HUES64 (cell line): ENCODE data around the gene ABHD1.

Source experiments
- H3K27ac ChIP-seq: 2 replicates; pipeline ENCODE4 v1.7.0; 2013; ENCODE audit warnings: low read depth, low read length, inconsistent platforms
- H3K27me3 ChIP-seq: 2 replicates; pipeline ENCODE4 v1.6.1; 2013; ENCODE audit warnings: mild to moderate bottlenecking, low read length; ENCODE audit not compliant: insufficient read depth
- H3K36me3 ChIP-seq: 2 replicates; pipeline ENCODE4 v1.6.1; 2013; ENCODE audit warnings: mild to moderate bottlenecking, low read length; ENCODE audit not compliant: insufficient read depth
- H3K4me1 ChIP-seq: 2 replicates; pipeline ENCODE4 v1.6.1; 2013; ENCODE audit warnings: mild to moderate bottlenecking, low read length, moderate library complexity; ENCODE audit not compliant: insufficient read depth
- H3K4me3 ChIP-seq: 2 replicates; pipeline ENCODE4 v1.5.1; 2013; ENCODE audit warnings: mild to moderate bottlenecking, low read length, moderate library complexity
- H3K9ac ChIP-seq: 2 replicates; pipeline ENCODE4 v1.6.1; 2013; ENCODE audit warnings: mild to moderate bottlenecking, low read depth, low read length
- H3K9me3 ChIP-seq: 2 replicates; pipeline ENCODE4 v1.6.1; 2013; ENCODE audit warnings: low read depth, low read length; ENCODE audit not compliant: insufficient read depth
- WGBS: fragments of 150-250, 120-280 bp; methylation state at CpG from one replicate; pipeline ENCODE4 v1.1.7; 2013; ENCODE audit warnings: missing lambda C conversion rate; 5-methylcytosine and 5-hydroxymethylcytosine counted together

Gene ABHD1

GRCh38 chr2:27088634-27089033 lies 35.0 kb upstream of the ABHD1 start:
- Histone ChIP-seq H3K9ac (no peak overlapping the region), H3K4me3 (no peak overlapping the region), H3K4me1 (0 out of 2 replicates have a peak, but pooled peaks cover 5% of the 10 kb centered on the region), H3K27me3 (peaks cover 24% of the 10 kb centered on the region), H3K27ac (no peak overlapping the region), H3K9me3 (no peaks in the 10 kb centered on the region), H3K36me3 (no peaks in the 10 kb centered on the region)
- WGBS: 90% methylated on average over 6 of the region's 6 CpGs

DNA sequence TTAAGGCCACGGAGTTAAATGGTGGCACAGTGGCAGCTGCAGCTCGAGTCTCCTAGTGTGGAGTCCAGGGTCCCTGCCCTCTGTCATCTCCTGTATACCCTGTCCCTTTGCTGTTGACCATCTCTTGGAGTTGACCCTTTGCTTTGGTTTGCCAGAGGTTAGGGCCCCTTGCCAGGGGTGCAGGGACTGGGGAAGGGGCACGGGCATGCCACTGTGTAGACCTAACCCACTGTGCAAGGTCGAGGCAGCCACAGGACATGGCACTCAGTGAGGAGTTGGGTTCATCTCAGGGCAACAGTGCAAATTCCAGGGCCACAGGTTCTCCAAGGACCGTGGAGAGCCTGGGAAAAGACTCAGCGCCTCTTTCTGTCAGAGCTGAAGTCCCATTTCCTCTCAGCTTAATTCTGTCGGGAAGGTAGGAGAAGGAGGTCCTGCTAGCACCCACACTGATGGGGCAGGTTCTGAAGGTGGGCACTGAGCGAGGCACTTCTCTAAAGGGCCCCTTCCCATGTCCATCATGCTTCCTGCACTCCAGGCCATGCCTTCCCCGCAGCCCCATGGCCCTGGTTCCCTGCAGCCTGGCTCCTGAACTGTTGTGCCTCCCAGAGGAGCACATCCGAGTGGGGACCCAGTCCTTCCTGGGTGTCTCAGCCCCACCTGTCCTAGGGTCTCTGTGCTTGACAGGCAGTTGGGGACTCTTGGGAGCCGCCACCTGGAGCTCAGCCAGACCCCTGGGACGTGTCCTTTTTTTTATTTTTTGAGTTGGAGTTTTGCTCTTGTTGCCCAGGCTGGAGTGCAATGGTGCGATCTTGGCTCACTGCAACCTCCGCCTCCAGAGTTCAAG lies 34.3 kb upstream of the ABHD1 start:
- H3K9me3 ChIP-seq: no peaks in the 10 kb centered on the region
- H3K4me1 ChIP-seq: 0 out of 2 replicates have a peak, but pooled peaks cover 5% of the 10 kb centered on the region
- H3K27me3 ChIP-seq: peaks cover 24% of the 10 kb centered on the region
- H3K9ac ChIP-seq: no peak overlapping the region
- H3K4me3 ChIP-seq: no peak overlapping the region
- no peaks in the 10 kb centered on the region for H3K36me3 ChIP-seq
- H3K27ac ChIP-seq: no peak overlapping the region
- 92% methylated on average over 14 of the region's 14 CpGs for WGBS

GRCh38 chr2:27091746-27092695 lies 31.6 kb upstream of the ABHD1 start:
- peaks cover 8% of the 10 kb centered on the region for H3K27me3 ChIP-seq
- WGBS: 84% methylated on average over 25 of the region's 25 CpGs
- no peak overlapping the region for H3K27ac ChIP-seq
- no peaks in the 10 kb centered on the region for H3K9me3 ChIP-seq
- H3K9ac ChIP-seq: no peak overlapping the region
- H3K4me3 ChIP-seq: no peak overlapping the region
- H3K4me1 ChIP-seq: peaks cover 8% of the 10 kb centered on the region; the same call in 1 of the 2 replicates
- no peaks in the 10 kb centered on the region for H3K36me3 ChIP-seq

DNA sequence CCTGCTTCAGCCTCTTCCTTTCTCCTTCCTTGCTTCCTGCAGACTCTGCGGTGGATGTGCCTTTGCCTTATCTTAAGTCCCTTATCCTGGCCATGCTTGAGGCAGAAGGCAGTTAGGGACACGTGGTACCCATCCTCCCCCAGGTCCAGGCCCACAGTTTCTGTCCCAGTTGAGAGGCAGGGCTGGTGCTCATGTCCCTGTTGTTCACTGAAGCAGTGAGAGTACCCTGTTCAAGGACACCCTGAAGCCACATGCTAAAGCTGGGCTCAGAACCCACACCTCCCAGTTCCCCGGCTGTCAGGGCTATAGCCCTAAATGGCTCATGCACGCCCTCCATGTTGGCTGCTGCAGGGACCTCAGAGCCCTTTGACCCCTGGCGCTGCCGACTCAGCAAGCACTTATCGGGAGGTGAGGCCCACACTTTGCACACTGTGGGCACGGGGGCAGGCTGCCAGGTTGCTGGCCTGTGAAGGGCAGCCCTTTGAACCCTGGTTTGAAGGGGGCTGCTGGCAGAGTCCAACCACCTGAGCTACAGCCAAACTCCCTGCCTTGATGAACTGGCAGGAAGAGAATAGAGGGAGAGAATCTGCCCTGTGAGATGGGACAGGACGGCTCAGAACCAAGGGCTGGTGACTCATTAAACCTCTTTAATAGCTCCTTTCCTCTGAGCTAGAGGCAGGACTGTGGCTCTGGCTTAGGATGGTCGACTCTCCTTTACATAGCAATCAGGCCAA lies 30.8 kb upstream of the ABHD1 start:
- Histone ChIP-seq H3K36me3 (no peaks in the 10 kb centered on the region), H3K27me3 (peaks cover under 1% of the 10 kb centered on the region; the same call in 1 of the 2 replicates), H3K4me3 (no peak overlapping the region), H3K9me3 (no peaks in the 10 kb centered on the region), H3K4me1 (peaks cover 4% of the 10 kb centered on the region; the same call in 1 of the 2 replicates), H3K9ac (no peak overlapping the region; the same call in 1 of the 2 replicates), H3K27ac (no peak overlapping the region)
- whole genome bisulfite sequencing: 82% methylated on average over 10 of the region's 10 CpGs

DNA sequence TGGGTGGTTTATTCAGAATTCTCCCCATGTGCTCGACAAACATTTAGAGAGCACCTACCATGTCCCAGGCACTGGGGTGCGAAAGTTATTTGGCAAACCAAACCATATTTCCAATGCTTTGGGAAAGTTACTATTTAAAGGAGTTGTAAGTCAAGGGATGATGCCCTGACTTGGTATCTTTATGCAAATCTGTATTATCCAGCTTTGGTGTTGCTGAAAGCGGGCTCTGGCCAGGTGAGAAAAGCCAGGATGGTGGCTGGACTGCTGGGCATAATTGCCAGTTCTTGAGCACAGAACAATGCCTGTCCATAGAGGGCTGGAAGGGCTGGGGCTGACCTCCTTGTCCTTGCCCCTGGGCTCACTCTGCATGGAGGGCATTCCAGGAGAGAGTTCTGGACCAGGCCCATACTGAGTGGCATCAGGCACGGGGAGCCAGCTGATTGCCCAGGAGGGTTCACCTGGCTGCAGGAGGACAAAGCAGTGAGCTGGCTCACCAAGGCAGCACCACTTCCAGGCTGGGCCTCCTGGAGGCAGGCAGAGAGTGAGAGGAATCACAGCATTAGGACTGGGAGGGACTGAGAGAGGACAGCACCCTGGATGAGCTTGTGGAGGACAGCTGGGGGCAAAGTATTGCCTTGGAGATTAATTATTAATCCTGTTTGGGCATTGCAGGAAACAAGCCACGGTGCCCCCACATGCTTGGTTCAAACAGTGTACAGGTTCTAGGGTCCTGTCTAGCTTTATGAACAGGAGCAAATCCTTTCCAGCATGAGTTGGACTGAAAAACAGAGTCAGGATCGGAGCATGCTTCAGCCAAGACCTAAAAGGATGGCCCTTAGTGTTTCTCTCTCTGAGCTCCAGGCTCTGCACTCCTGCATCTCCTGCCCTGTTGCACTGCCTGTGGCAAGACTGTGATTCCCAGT lies 29.9 kb upstream of the ABHD1 start:
- Histone ChIP-seq H3K27ac (no peak overlapping the region), H3K9me3 (no peaks in the 10 kb centered on the region), H3K4me1 (peaks cover 4% of the 10 kb centered on the region; the same call in 1 of the 2 replicates), H3K36me3 (no peaks in the 10 kb centered on the region), H3K4me3 (no peak overlapping the region), H3K9ac (no peak overlapping the region; the same call in 1 of the 2 replicates), H3K27me3 (no peaks in the 10 kb centered on the region)
- 85% methylated on average over 6 of the region's 6 CpGs for WGBS

DNA sequence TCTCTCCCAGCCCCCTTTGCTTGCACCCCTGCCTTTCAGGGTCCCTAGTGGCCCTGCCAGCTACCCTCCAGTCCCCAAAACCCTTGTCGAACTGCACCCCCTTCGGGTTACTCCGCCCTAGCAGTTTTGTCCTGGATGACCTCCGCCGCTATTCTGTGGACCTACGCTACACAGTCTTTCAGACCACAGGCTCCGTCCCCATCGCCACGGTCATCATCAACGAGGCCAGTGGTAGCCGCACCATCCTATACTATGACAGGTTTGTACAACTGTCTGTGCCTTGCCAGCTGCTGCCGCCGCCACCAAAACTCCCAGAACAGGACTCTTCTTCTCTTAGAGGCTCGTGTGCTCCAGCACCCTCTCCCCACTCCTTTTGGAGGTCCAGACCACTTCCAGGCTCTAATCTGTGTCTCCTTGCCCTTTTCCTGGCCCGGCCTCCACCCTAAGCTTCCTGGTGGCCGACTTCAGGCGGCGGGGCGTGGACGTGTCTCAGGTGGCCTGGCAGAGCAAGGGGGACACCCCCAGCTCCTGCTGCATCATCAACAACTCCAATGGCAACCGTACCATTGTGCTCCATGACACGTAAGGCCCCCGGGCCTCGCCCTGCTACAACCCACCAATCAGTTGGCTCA lies 29.1 kb upstream of the ABHD1 start:
- Histone ChIP-seq H3K9ac (no peak overlapping the region), H3K4me1 (peaks cover 4% of the 10 kb centered on the region; the same call in 1 of the 2 replicates), H3K27me3 (no peaks in the 10 kb centered on the region), H3K36me3 (no peaks in the 10 kb centered on the region), H3K9me3 (no peaks in the 10 kb centered on the region), H3K27ac (no peak overlapping the region), H3K4me3 (no peak overlapping the region)
- WGBS: 92% methylated on average over 24 of the region's 24 CpGs

GRCh38 chr2:27095427-27095744 lies 28.2 kb upstream of the ABHD1 start:
- Histone ChIP-seq H3K4me1 (peaks cover 4% of the 10 kb centered on the region; the same call in 1 of the 2 replicates), H3K9ac (no peak overlapping the region), H3K36me3 (no peaks in the 10 kb centered on the region), H3K27me3 (no peaks in the 10 kb centered on the region), H3K27ac (no peak overlapping the region), H3K4me3 (no peak overlapping the region), H3K9me3 (no peaks in the 10 kb centered on the region)
- WGBS: 89% methylated on average over 2 of the region's 2 CpGs

DNA sequence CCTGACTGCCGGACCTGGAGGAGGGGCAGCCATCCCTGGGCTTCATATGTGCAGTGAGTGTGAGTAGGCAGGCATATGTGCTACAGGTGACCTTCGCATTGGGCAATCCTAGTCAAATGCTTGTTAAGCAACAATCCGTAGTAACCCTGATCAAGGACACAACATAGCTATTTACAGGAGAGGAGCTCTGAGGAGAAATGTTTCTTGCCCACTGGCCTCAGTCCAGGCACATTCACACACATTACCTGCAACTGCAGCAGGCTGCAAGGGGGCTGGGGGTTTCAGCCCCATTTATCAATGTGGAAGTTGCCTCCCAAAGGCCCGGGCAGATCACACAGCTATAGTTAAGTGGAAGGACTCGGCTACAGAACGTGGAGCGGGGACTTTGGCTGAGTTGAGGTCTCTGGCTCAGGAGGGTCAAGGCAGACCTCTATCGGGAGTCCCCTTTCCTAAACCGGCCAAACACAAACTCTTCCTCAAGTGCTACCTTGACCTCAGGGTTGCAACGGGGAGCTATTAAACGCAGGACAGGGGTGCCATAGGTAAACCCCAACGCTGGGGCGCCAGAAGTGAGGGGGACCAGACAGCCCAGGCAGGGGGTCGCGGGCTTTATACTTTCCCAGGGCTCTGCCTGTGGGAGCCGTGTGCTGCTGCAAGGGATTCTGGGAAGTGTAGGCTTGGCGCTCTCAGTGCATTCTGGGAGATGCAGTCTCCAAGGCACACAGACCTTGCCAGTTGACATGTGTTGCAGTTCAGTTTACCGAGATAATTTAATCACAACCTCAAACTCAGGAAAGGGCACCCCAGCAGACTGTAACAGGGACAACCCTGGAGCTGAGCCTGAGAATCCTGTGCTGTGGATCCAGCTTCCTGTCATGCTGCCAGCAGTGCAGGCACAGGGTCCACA lies 27.6 kb upstream of the ABHD1 start:
- 39% methylated on average over 18 of the region's 18 CpGs for WGBS
- H3K9me3 ChIP-seq: no peaks in the 10 kb centered on the region
- H3K4me1 ChIP-seq: peaks cover 4% of the 10 kb centered on the region; the same call in 1 of the 2 replicates
- H3K4me3 ChIP-seq: peak overlapping the region; percentile 45
- peak overlapping the region; percentile 27; the same call in 1 of the 2 replicates for H3K9ac ChIP-seq
- H3K27ac ChIP-seq: no peak overlapping the region; the same call in 1 of the 2 replicates
- H3K36me3 ChIP-seq: no peaks in the 10 kb centered on the region
- H3K27me3 ChIP-seq: no peaks in the 10 kb centered on the region

DNA sequence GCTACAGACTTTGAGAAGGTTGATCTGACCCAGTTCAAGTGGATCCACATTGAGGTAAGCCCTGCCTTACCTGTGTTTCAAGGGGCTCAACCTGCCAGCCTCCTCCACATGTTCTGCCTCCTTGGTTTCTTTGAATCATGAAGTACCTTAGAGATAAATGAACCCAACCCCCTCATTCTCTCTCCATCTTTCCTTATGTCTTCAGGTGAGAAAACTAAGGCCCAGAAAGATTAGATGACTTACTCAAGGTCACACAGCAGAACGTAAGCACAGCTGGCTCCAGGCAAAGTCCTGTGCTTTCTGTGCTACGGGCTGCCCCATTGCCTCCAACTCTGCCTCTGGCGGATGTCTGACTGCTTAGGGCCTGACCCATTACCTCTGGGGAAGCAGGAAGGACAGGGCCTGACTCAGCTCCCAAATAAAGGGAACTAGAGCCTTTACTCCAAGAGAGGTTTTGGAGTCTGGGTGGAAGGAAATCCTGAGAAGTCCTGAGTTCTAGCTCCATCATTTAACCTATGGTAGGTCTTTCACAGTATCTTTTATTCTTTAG lies 26.8 kb upstream of the ABHD1 start:
- no peaks in the 10 kb centered on the region for H3K9me3 ChIP-seq
- H3K9ac ChIP-seq: no peak overlapping the region
- no peaks in the 10 kb centered on the region for H3K27me3 ChIP-seq
- whole genome bisulfite sequencing: 85% methylated on average over 3 of the region's 3 CpGs
- H3K27ac ChIP-seq: no peak overlapping the region
- H3K36me3 ChIP-seq: no peaks in the 10 kb centered on the region
- peaks cover 4% of the 10 kb centered on the region; the same call in 1 of the 2 replicates for H3K4me1 ChIP-seq
- H3K4me3 ChIP-seq: no peak overlapping the region
